Measurements from ENCODE around the gene WDR72.

- TF ChIP-seq POLR2A (IDR thresholded peaks at IDR 0.05; ENCODE audit: low read length) = no peak
- TF ChIP-seq GATA1 (IDR thresholded peaks at IDR 0.05; ENCODE audit: low read depth, low read length) = no peak
Observed at GRCh38 chr15:53573091-53573490, 186.4 kb downstream of the WDR72 start.

All from erythroblast (primary cell).